GM19397 (cell line): ENCODE data around the gene TRIM37.
"Not testable (repeated sequence)": the region's sequence is repeated elsewhere in the genome, so short reads cannot be mapped to it uniquely, and the experiment has no call there.

Experiments
- ATAC-seq: cut with Tn5 transposase; IDR thresholded peaks from one replicate; pipeline ENCODE4 v1.9.1; 2021; ENCODE audit warnings: mild to moderate bottlenecking, moderate library complexity; ENCODE audit not compliant: unreplicated experiment

TRIM37 gene

GRCh38 chr17:58956997-58957724 is 149.5 kb downstream of the TRIM37 start:
- no peak for ATAC-seq

- not testable (repeated sequence) for ATAC-seq
These were observed 152.3 kb downstream of the TRIM37 start for GRCh38 chr17:58954358-58954757.

- ATAC-seq, result no peak
These were observed 158.9 kb downstream of the TRIM37 start for GRCh38 chr17:58947824-58948223.

GRCh38 chr17:58947411-58947810 is 159.3 kb downstream of the TRIM37 start:
- no peak for ATAC-seq

- ATAC-seq, result no peak
These were observed 162.5 kb downstream of the TRIM37 start for GRCh38 chr17:58944166-58944565.

GRCh38 chr17:58936295-58936694 is 170.4 kb downstream of the TRIM37 start:
- no peak for ATAC-seq

GRCh38 chr17:58932956-58933355 is 173.7 kb downstream of the TRIM37 start:
- ATAC-seq, result no peak
